WTC11 (cell line): ENCODE measurements around the gene PLCB2. TPM values are rescaled to one million over a fixed set of nuclear protein-coding genes. Genes with fewer than 3 reads are reported as not detected.

Source experiments
- ARID4B ChIP-seq: sonication (generic); formaldehyde crosslinking; IDR thresholded peaks from 2 replicates; pipeline ENCODE4 v1.8.0; 2023; ENCODE audit warnings: missing genetic modification reagents, mild to moderate bottlenecking, borderline replicate concordance
- E2F4 ChIP-seq: sonication (generic); formaldehyde crosslinking; IDR thresholded peaks from 2 replicates; pipeline ENCODE4 v1.8.1; 2022; ENCODE audit warnings: low read depth, mild to moderate bottlenecking, moderate library complexity, missing genetic modification reagents, borderline replicate concordance
- FOXP4 ChIP-seq: sonication (generic); formaldehyde crosslinking; IDR thresholded peaks from 2 replicates; pipeline ENCODE4 v1.8.0; 2022; ENCODE audit warnings: mild to moderate bottlenecking, missing genetic modification reagents
- GRHL2 ChIP-seq: fragments of 250-450 bp; sonication (Bioruptor Pico); IDR thresholded peaks from 2 replicates; pipeline ENCODE4 v1.8.0; 2022; ENCODE audit warnings: mild to moderate bottlenecking, moderate library complexity; ENCODE audit not compliant: insufficient replicate concordance, severe bottlenecking
- HMGXB4 ChIP-seq: sonication (generic); formaldehyde crosslinking; IDR thresholded peaks from 2 replicates; pipeline ENCODE4 v1.8.1; 2023; ENCODE audit warnings: mild to moderate bottlenecking, moderate library complexity, missing genetic modification reagents
- JUN ChIP-seq: sonication (generic); formaldehyde crosslinking; IDR thresholded peaks from 2 replicates; pipeline ENCODE4 v1.8.0; 2023; ENCODE audit warnings: mild to moderate bottlenecking, missing genetic modification reagents
- SP1 ChIP-seq: sonication (generic); formaldehyde crosslinking; conservative IDR thresholded peaks from 2 replicates; pipeline ENCODE4 v1.8.1; 2022; ENCODE audit warnings: missing genetic modification reagents
- STAT6 ChIP-seq: sonication (generic); formaldehyde crosslinking; conservative IDR thresholded peaks from 2 replicates; pipeline ENCODE4 v1.8.1; 2023; ENCODE audit warnings: mild to moderate bottlenecking, low read depth, missing genetic modification reagents, moderate library complexity
- TEAD4 ChIP-seq: sonication (generic); formaldehyde crosslinking; IDR thresholded peaks from 2 replicates; pipeline ENCODE4 v1.8.0; 2022; ENCODE audit warnings: mild to moderate bottlenecking, missing genetic modification reagents
- USF2 ChIP-seq: sonication (generic); formaldehyde crosslinking; IDR thresholded peaks from 2 replicates; pipeline ENCODE4 v1.8.1; 2023; ENCODE audit warnings: mild to moderate bottlenecking, missing genetic modification reagents, moderate library complexity
- ZBTB21 ChIP-seq: sonication (generic); formaldehyde crosslinking; IDR thresholded peaks from 2 replicates; pipeline ENCODE4 v1.8.1; 2023; ENCODE audit warnings: mild to moderate bottlenecking, missing genetic modification reagents, borderline replicate concordance
- ZNF281 ChIP-seq: sonication (generic); formaldehyde crosslinking; IDR thresholded peaks from 2 replicates; pipeline ENCODE4 v1.8.0; 2023; ENCODE audit warnings: mild to moderate bottlenecking, missing genetic modification reagents
- ZNF416 ChIP-seq: fragments of 250-450 bp; sonication (Bioruptor Pico); IDR thresholded peaks from 2 replicates; pipeline ENCODE4 v1.9.0; 2021; ENCODE audit warnings: mild to moderate bottlenecking, inconsistent platforms
- ZNF423 ChIP-seq: fragments of 250-450 bp; sonication (Bioruptor Pico); IDR thresholded peaks from 2 replicates; pipeline ENCODE4 v2.1.2; 2022; ENCODE audit warnings: mild to moderate bottlenecking, moderate library complexity
- ZNF532 ChIP-seq: fragments of 250-450 bp; sonication (Bioruptor Pico); IDR thresholded peaks from 2 replicates; pipeline ENCODE4 v1.9.0; 2021; ENCODE audit warnings: mild to moderate bottlenecking, borderline replicate concordance
- total RNA-seq: library from RNA; stranded (reverse); gene quantifications from 3 replicates; pipeline ENCODE4 v1.2.3, GENCODE V29; 2021

PLCB2 gene
- total RNA-seq, 1 experiment from 2014 or later, result 15.2 TPM

- TF ChIP-seq ZNF532, result no peak
- TF ChIP-seq SP1, result peak; percentile 46; the same call in 1 of the 2 replicates
- peak; percentile 45; the same call in 1 of the 2 replicates for TF ChIP-seq ARID4B
- no peak for TF ChIP-seq ZNF416
- TF ChIP-seq HMGXB4 (CRISPR knock-in tag), result peak; percentile 83; the same call in 1 of the 2 replicates
- TF ChIP-seq ZNF281 (CRISPR knock-in tag), result 0 out of 2 replicates have a peak, but pooled peaks have one; percentile 21
- TF ChIP-seq ZNF423, result peak; percentile 48; the same call in 1 of the 2 replicates
- TF ChIP-seq JUN, result peak; percentile 24; the same call in 1 of the 2 replicates
- TF ChIP-seq STAT6 (CRISPR knock-in tag), result peak; percentile 82; the same call in 1 of the 2 replicates
- peak; percentile 49; the same call in 1 of the 2 replicates for TF ChIP-seq USF2
- TF ChIP-seq FOXP4 (CRISPR knock-in tag), result 0 out of 2 replicates have a peak, but pooled peaks have one; percentile 49
- peak; percentile 22; the same call in 1 of the 2 replicates for TF ChIP-seq E2F4 (CRISPR knock-in tag)
- 0 out of 2 replicates have a peak, but pooled peaks have one; percentile 48 for TF ChIP-seq TEAD4
- no peak for TF ChIP-seq GRHL2 (CRISPR knock-in tag)
- 0 out of 2 replicates have a peak, but pooled peaks have one; percentile 39 for TF ChIP-seq ZBTB21
Measured at GRCh38 chr15:40252438-40253166, 55.1 kb downstream of the PLCB2 start (continued).
